ENCODE data around the gene SLC22A15.

SLC22A15 gene

DNA sequence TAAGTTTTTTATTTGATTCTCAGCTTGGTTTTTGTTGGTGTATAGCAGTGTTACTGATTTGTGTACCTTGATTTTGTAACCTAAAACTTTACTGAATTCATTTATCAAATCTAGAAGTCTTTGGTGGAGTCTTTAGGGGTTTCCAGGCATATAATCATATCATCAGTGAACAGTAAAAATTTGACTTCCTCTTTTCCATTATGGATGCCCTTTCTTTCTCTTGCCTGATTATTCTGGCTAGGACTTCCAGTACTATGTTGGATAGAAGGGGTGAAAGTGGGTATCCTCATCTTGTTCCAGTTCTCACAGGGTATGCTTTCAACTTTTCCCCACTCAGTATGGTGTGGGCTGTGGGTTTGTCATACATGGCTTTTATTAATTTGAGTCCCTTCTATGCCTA lies 111.3 kb downstream of the SLC22A15 start:
- H3K4me3 ChIP-seq (ENCODE audit: low read depth, low read length), result no peak overlapping the region
- no peak for DNase-seq (ENCODE audit: low read depth)
- TF ChIP-seq, protein P1, sequence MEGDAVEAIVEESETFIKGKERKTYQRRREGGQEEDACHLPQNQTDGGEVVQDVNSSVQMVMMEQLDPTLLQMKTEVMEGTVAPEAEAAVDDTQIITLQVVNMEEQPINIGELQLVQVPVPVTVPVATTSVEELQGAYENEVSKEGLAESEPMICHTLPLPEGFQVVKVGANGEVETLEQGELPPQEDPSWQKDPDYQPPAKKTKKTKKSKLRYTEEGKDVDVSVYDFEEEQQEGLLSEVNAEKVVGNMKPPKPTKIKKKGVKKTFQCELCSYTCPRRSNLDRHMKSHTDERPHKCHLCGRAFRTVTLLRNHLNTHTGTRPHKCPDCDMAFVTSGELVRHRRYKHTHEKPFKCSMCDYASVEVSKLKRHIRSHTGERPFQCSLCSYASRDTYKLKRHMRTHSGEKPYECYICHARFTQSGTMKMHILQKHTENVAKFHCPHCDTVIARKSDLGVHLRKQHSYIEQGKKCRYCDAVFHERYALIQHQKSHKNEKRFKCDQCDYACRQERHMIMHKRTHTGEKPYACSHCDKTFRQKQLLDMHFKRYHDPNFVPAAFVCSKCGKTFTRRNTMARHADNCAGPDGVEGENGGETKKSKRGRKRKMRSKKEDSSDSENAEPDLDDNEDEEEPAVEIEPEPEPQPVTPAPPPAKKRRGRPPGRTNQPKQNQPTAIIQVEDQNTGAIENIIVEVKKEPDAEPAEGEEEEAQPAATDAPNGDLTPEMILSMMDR (conservative IDR thresholded peaks at IDR 0.05; ENCODE audit: low read depth, low read length), result no peak

DNA sequence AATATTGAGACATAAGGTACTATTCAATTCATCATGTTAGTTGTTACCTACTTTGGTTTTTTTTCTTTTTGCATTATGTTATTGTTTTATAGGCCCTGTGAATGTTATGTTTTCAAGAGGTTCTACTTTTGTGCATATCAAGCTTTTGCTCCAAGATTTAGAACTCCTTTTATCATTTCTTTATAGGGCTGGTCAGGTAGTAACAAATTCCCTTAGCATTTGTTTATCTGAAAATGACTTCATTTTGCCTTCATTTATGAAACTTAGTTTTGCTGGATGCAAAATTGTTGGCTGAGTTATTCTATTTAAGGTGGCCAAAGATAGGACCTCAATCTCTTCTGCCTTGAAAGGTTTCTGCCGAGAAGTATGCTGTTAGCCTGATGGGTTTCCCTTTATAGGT lies 113.6 kb downstream of the SLC22A15 start:
- no peak for DNase-seq (ENCODE audit: low read depth)
- TF ChIP-seq, protein P1 (conservative IDR thresholded peaks at IDR 0.05; ENCODE audit: low read depth, low read length), result no peak

DNA sequence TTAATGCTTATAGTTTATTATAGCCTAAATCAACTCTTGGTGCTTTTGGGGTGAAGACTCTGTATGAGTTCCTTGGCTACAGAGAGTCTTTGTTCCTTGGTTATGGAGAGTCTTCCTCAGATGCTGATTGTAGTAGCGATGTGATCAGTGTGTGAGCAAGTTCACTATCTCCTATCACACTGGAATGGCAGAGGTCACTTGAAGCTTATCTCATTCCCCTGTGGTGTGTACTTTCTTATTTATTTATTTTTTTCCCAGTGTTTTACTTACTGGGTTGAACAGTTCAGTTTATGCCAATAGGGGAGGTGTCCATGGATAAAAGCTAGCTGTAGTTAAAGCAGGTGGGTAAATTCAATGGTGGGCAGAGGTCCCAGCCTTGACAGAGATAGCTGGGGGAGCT lies 114.8 kb downstream of the SLC22A15 start:
- TF ChIP-seq, protein P1 (conservative IDR thresholded peaks at IDR 0.05; ENCODE audit: low read depth, low read length), result no peak
- no peak overlapping the region for H3K4me3 ChIP-seq (ENCODE audit: low read depth, low read length)
- DNase-seq (ENCODE audit: low read depth), result no peak

More for the DNA sequence above, 113.6 kb downstream of the SLC22A15 start:
- no peak overlapping the region for H3K4me3 ChIP-seq (ENCODE audit: low read depth, low read length)

DNA sequence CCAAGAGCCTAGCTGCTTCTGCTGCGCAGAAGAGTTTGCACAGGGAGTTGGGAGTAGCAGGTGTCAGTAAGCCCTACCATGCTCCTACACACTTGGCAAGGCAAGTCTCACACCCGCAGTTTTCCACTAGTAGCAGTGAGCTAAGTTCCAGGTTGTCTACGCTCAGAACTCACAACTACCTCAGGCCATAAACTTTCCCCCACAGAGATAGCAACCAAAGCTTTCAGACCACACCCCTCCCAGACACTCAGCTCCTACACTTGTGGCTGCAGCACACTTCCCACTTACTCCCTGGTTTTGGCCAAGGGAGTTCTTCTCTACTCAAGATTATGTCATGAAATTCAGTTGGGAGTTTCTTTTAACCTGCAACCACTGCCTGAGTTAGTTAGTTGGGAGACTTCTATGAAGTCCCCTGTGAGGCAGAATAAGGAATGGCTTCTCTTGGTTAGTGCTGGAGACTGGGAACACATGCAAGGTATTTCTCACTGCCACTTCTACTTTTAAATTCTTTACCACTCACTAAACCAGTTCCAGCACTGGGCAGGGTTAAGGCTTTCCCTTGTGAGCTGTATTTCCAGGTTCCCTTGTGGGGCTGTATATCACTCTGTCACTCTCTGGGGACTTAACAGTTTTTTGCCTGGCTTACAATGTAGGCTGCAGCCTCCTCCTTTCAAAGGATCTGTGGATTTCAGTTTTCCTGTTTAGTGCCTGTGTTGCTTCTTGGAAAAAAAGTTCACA lies 116.6 kb downstream of the SLC22A15 start:
- TF ChIP-seq, protein P1 (conservative IDR thresholded peaks at IDR 0.05; ENCODE audit: low read depth, low read length), result no peak
- no peak for DNase-seq (ENCODE audit: low read depth)
- no peak overlapping the region for H3K4me3 ChIP-seq (ENCODE audit: low read depth, low read length)

DNA sequence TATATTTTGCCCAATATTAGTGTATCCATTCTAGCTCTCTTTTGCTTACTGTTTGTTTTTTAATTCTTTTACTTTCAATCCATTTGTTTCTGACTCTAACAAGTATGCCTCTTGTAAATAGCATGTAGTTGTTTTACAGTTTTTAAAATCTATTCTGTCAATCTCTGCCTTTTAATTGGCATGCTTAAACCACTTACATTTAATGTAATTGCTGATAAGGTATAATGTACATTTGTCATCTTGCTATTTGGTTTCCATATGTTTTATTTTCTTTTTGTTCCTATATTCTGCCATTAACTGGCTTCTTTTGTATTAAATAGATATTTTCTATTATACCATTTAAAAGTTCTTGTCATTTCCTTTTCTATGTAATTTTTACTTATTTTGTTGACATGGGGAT lies 118.7 kb downstream of the SLC22A15 start:
- DNase-seq (ENCODE audit: low read depth), result no peak
- TF ChIP-seq, protein P1 (conservative IDR thresholded peaks at IDR 0.05; ENCODE audit: low read depth, low read length), result no peak
- no peak overlapping the region for H3K4me3 ChIP-seq (ENCODE audit: low read depth, low read length)

DNA sequence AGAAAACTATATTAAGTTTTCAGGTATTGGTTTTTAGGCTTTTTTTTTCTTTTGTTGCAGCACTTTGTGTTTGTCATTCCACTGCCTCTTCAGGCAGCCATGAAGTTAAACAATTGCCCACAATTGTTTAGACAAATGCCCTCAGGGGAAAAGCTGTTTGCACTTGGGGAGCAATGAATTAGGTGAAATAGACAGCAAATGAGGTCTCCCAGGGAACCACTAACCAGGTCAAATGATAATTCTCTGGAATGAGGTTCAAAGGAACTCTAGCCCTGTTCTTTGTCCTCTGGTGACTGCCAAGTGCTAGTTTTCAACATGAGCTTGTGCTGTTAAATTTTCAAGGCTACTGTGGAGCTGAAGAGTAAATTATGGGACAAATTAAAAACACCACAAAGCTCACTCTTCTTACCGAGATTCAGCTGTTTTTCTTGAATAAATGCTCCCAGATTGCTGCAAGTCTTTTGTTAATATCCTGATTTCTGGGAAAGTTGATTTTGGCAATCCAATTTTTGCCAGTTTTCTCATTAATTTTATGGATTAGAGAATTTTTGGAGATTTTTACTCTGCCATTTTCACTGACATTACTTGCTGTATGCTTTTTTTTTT lies 119.8 kb downstream of the SLC22A15 start:
- no peak for DNase-seq (ENCODE audit: low read depth)
- H3K4me3 ChIP-seq (ENCODE audit: low read depth, low read length), result no peak overlapping the region
- TF ChIP-seq, protein P1 (conservative IDR thresholded peaks at IDR 0.05; ENCODE audit: low read depth, low read length), result no peak

DNA sequence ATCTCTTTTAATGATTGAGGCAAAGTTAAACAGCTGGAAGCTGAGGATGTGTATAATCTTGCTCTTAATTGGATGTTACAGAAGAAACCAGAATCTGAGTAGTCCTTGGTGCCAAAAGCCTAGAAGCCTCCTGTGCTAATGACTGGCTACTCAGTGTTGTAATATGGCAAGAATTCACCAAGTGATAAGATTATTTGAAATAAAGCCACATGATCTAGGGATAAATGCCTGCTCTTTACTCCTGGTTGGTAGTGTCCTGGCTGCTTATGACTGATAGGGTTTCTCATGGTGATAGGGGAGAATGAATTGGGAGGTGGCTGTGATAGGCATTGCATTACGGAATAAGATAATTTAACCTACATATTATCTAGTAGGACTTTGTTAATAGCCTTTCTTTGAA lies 121.3 kb downstream of the SLC22A15 start:
- no peak for DNase-seq (ENCODE audit: low read depth)
- H3K4me3 ChIP-seq (ENCODE audit: low read depth, low read length), result no peak overlapping the region
- TF ChIP-seq, protein P1 (conservative IDR thresholded peaks at IDR 0.05; ENCODE audit: low read depth, low read length), result no peak

All from choroid plexus epithelial cell (primary cell).